Upper lobe of left lung (tissue), 4 donors: ENCODE measurements around the gene SSC5D.

ENCODE experiments used
- CTCF ChIP-seq, 6 experiments: fragments of 450-650 bp in 4 of 6; fragments of 200-600 bp in 2 of 6; sonication (generic) in 2 of 6; IDR thresholded peaks; one replicate each; pipeline ENCODE4 v1.5.1; 2016 to 2019; ENCODE audit warnings: antibody characterized with exemption in 6 of 6
- EP300 ChIP-seq, 4 donors: sonication (generic); formaldehyde crosslinking; IDR thresholded peaks; one replicate each; pipeline ENCODE4 v1.5.1; 2017; ENCODE audit warnings: antibody characterized with exemption in 4 of 4, control low read depth in 2 of 4
- POLR2A ChIP-seq, 4 donors: fragments of 450-650 bp; IDR thresholded peaks; one replicate each; pipeline ENCODE4 v1.5.1; 2016 to 2017; ENCODE audit warnings: antibody characterized with exemption in 4 of 4, mild to moderate bottlenecking in 2 of 4
- POLR2AphosphoS5 ChIP-seq, 2 donors: sonication (generic); formaldehyde crosslinking; IDR thresholded peaks; one replicate each; pipeline ENCODE4 v1.5.1; 2017; ENCODE audit warnings: antibody characterized with exemption in 2 of 2

GRCh38 chr19:55528030-55528803 is 40.0 kb downstream of the SSC5D start:
- TF ChIP-seq CTCF (IDR thresholded peaks at IDR 0.05) (no peak), POLR2A (IDR thresholded peaks at IDR 0.05) (no peak), POLR2AphosphoS5 (IDR thresholded peaks at IDR 0.05) (no peak), EP300 (IDR thresholded peaks at IDR 0.05) (no peak)
